Measurements from ENCODE around the gene RAB40C.

The RAB40C gene

GRCh38 chr16:658679-659571 lies 69.1 kb downstream of the RAB40C start:
- no peak for TF ChIP-seq CTCF (IDR thresholded peaks at IDR 0.05; ENCODE audit: borderline replicate concordance, insufficient read depth, low read depth, low read length)
- no peak overlapping the region for H3K4me3 ChIP-seq (ENCODE audit: low read depth, low read length)

GRCh38 chr16:659618-660017 lies 69.8 kb downstream of the RAB40C start:
- no peak for TF ChIP-seq CTCF (IDR thresholded peaks at IDR 0.05; ENCODE audit: borderline replicate concordance, insufficient read depth, low read depth, low read length)
- H3K4me3 ChIP-seq (ENCODE audit: low read depth, low read length): no peak overlapping the region

- no peak for TF ChIP-seq CTCF (IDR thresholded peaks at IDR 0.05; ENCODE audit: borderline replicate concordance, insufficient read depth, low read depth, low read length)
- H3K4me3 ChIP-seq (ENCODE audit: low read depth, low read length): no peak overlapping the region
Observed at GRCh38 chr16:660132-660458, 70.2 kb downstream of the RAB40C start.

GRCh38 chr16:660459-661183 lies 70.8 kb downstream of the RAB40C start:
- TF ChIP-seq CTCF (IDR thresholded peaks at IDR 0.05; ENCODE audit: borderline replicate concordance, insufficient read depth, low read depth, low read length): 0 out of 2 replicates have a peak, but pooled peaks have one; percentile 33
- no peak overlapping the region for H3K4me3 ChIP-seq (ENCODE audit: low read depth, low read length)

- H3K4me3 ChIP-seq (ENCODE audit: low read depth, low read length): no peak overlapping the region
- no peak for TF ChIP-seq CTCF (IDR thresholded peaks at IDR 0.05; ENCODE audit: borderline replicate concordance, insufficient read depth, low read depth, low read length)
Observed at GRCh38 chr16:661184-661821, 71.4 kb downstream of the RAB40C start.

- TF ChIP-seq CTCF (IDR thresholded peaks at IDR 0.05; ENCODE audit: borderline replicate concordance, insufficient read depth, low read depth, low read length): no peak
- H3K4me3 ChIP-seq (ENCODE audit: low read depth, low read length): no peak overlapping the region
Observed at GRCh38 chr16:662095-662494, 72.2 kb downstream of the RAB40C start.

Measured in GM12875 (cell line).